HCT116 (cell line): ENCODE results near the gene SAMD4A.

Experiments
- CEBPB ChIP-seq: IDR thresholded peaks from 2 replicates; pipeline ENCODE4 v1.6.1; 2012; ENCODE audit warnings: low read depth
- CTCF ChIP-seq, 3 experiments: fragments of 200-600 bp in 1 of 3; sonication (generic) in 1 of 3; IDR thresholded peaks in 2 of 3; conservative IDR thresholded peaks in 1 of 3; 2 replicates each; pipeline ENCODE4 v1.5.1; 2012 to 2017; ENCODE audit warnings: low read depth in 2 of 3, low read length in 2 of 3, antibody characterized with exemption in 1 of 3, borderline replicate concordance in 1 of 3, control low read depth in 1 of 3, mild to moderate bottlenecking in 1 of 3, mixed read lengths in 1 of 3, mixed run types in 1 of 3, moderate library complexity in 1 of 3; ENCODE audit not compliant: insufficient read depth in 1 of 3
- ELF1 ChIP-seq: IDR thresholded peaks from 2 replicates; pipeline ENCODE4 v1.6.1; 2012; ENCODE audit warnings: low read depth, borderline replicate concordance
- EZH2 ChIP-seq: fragments of 200-600 bp; sonication (generic); IDR thresholded peaks from 2 replicates; pipeline ENCODE4 v1.6.1; 2017; ENCODE audit warnings: antibody characterized with exemption, mixed run types
- EZH2phosphoT487 ChIP-seq: fragments of 200-600 bp; IDR thresholded peaks from 2 replicates; pipeline ENCODE4 v1.6.1; 2018; ENCODE audit warnings: antibody characterized with exemption, borderline replicate concordance
- FOSL1 ChIP-seq: IDR thresholded peaks from 2 replicates; pipeline ENCODE4 v1.6.1; 2012; ENCODE audit warnings: low read depth
- JUND ChIP-seq: IDR thresholded peaks from 2 replicates; pipeline ENCODE4 v1.6.1; 2012
- POLR2A ChIP-seq: IDR thresholded peaks from 2 replicates; pipeline ENCODE4 v1.7.0; 2011; ENCODE audit warnings: borderline replicate concordance; ENCODE audit not compliant: insufficient read depth, insufficient read length; ENCODE audit errors: extremely low read depth
- POLR2AphosphoS5 ChIP-seq: IDR thresholded peaks from 2 replicates; pipeline ENCODE4 v1.6.1; 2011; ENCODE audit warnings: mild to moderate bottlenecking, low read depth, low read length, moderate library complexity
- RAD21 ChIP-seq: IDR thresholded peaks from 2 replicates; pipeline ENCODE4 v1.6.1; 2012; ENCODE audit warnings: low read depth, mild to moderate bottlenecking
- SIN3A ChIP-seq: IDR thresholded peaks from 2 replicates; pipeline ENCODE4 v1.6.1; 2012; ENCODE audit warnings: low read depth
- YY1 ChIP-seq: IDR thresholded peaks from 2 replicates; pipeline ENCODE4 v1.6.1; 2011; ENCODE audit warnings: low read length, low read depth, moderate library complexity, mild to moderate bottlenecking; ENCODE audit not compliant: insufficient replicate concordance; ENCODE audit errors: extremely low read depth
- ZFX ChIP-seq: fragments of 450-650 bp; IDR thresholded peaks from 2 replicates; pipeline ENCODE4 v1.6.1; 2017
- TF ChIP-seq, protein P1 (sequence below): IDR thresholded peaks from 2 replicates; pipeline ENCODE4 v1.6.1; 2011; ENCODE audit warnings: mild to moderate bottlenecking, low read length, moderate library complexity; ENCODE audit not compliant: insufficient replicate concordance; ENCODE audit errors: extremely low read depth

DNA sequence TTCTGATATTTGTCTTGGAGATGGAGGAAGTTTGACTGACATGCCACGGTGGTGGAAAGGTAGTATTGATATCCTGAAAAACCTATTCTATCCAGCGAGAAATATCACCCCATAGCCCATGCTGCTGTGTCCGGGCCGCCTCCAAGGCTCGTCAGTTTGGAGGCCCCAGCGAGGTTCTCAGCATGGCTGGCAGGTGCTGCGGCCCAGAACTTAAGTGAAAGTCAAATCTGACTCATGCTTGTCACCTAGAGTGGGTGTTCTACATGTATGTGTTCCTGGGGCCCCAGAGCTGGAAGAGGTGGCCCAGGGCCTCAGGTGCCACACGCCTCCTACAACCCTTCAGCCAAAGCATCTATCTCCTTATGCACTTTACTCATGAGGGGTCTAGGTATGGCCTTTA lies 242.8 kb downstream of the SAMD4A start:
- no peak for TF ChIP-seq EZH2phosphoT487
- no peak for TF ChIP-seq CTCF (IDR thresholded peaks at IDR 0.05 in 2 of 3, conservative IDR thresholded peaks at IDR 0.05 in 1 of 3; ENCODE audit: borderline replicate concordance in 1 of 3, insufficient read depth in 1 of 3, low read depth in 2 of 3, low read length in 2 of 3)
- TF ChIP-seq, protein P1, sequence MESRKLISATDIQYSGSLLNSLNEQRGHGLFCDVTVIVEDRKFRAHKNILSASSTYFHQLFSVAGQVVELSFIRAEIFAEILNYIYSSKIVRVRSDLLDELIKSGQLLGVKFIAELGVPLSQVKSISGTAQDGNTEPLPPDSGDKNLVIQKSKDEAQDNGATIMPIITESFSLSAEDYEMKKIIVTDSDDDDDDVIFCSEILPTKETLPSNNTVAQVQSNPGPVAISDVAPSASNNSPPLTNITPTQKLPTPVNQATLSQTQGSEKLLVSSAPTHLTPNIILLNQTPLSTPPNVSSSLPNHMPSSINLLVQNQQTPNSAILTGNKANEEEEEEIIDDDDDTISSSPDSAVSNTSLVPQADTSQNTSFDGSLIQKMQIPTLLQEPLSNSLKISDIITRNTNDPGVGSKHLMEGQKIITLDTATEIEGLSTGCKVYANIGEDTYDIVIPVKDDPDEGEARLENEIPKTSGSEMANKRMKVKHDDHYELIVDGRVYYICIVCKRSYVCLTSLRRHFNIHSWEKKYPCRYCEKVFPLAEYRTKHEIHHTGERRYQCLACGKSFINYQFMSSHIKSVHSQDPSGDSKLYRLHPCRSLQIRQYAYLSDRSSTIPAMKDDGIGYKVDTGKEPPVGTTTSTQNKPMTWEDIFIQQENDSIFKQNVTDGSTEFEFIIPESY = no peak
- no peak for TF ChIP-seq JUND
- TF ChIP-seq POLR2A = no peak
- no peak for TF ChIP-seq EZH2
- TF ChIP-seq ELF1 = no peak
- TF ChIP-seq CEBPB = no peak
- TF ChIP-seq RAD21 = no peak
- TF ChIP-seq FOSL1 = no peak
- no peak for TF ChIP-seq POLR2AphosphoS5
- no peak for TF ChIP-seq YY1
- no peak for TF ChIP-seq SIN3A
- TF ChIP-seq ZFX = no peak
